Thoracic aorta endothelial cell (primary cell): Measurements from ENCODE around the gene ABCF3. TPM values are rescaled to one million over a fixed set of nuclear protein-coding genes. Genes with fewer than 3 reads are reported as not detected.

Experiments used
- small RNA-seq: library from RNA; depleted of rRNA; stranded (forward); fragments of <200 nt; gene quantifications from one replicate; pipeline ENCODE3, GENCODE V24; 2012
- total RNA-seq: library from RNA; depleted of rRNA; stranded (reverse); fragments of >200 nt; gene quantifications from 2 replicates; pipeline ENCODE4 v1.2.3, GENCODE V29; 2012

Gene ABCF3
- 33.7 and 42.4 TPM in 2 replicates for total RNA-seq

GRCh38 chr3:184186184-184186901 is at the start of gene ABCF3:
ABCF3 (plus strand) TSS chr3:184186199; CDS start chr3:184186208, 9 bp downstream.

GRCh38 chr3:184154885-184155643 is 30.9 kb upstream of the ABCF3 start, which contains the start of gene DVL3:
DVL3 (plus strand) TSS chr3:184155377; CDS start chr3:184155636, 259 bp downstream.

GRCh38 chr3:184174646-184175492 is 11.1 kb upstream of the ABCF3 start, which contains the start of gene AP2M1:
AP2M1 (plus strand) TSS chr3:184174855; CDS start chr3:184176994, 2,139 bp downstream.

GRCh38 chr3:184229394-184230080 is 43.5 kb downstream of the ABCF3 start, which contains the start of gene VWA5B2:
VWA5B2 (plus strand) TSS chr3:184229585; CDS start chr3:184230529, 944 bp downstream.

Small RNA genes within 50 kb of the gene (small RNA-seq; reads per million reads assigned to genes)
- gene MIR1224, result not detected

Other genes starting within 250 kb of the ABCF3 start
- 20.2 and 24.5 TPM in 2 replicates for gene ABCC5, start 168.3 kb upstream of the ABCF3 start, total RNA-seq
- not detected in 2 replicates for gene HTR3D, start 154.5 kb upstream of the ABCF3 start, total RNA-seq
- gene HTR3C, start 133.2 kb upstream of the ABCF3 start, total RNA-seq, result not detected in 2 replicates
- gene HTR3E, start 89.1 kb upstream of the ABCF3 start, total RNA-seq, result not detected in 2 replicates
- gene EIF2B5, start 50.8 kb upstream of the ABCF3 start, total RNA-seq, result 36.4 and 42.8 TPM in 2 replicates
- gene DVL3, start 30.8 kb upstream of the ABCF3 start, total RNA-seq, result 24.3 and 27.1 TPM in 2 replicates
- gene AP2M1, start 11.3 kb upstream of the ABCF3 start, total RNA-seq, result 345 and 354 TPM in 2 replicates
- under 0.01 TPM in 1 of 2 replicates, not detected in the other for gene VWA5B2, start 43.4 kb downstream of the ABCF3 start, total RNA-seq
- gene ALG3, start 62.8 kb downstream of the ABCF3 start, total RNA-seq, result 27.8 and 33.3 TPM in 2 replicates
- 3.2 and 3.3 TPM in 2 replicates for gene EEF1AKMT4, start 63.5 kb downstream of the ABCF3 start, total RNA-seq
- gene CAMK2N2, start 75.4 kb downstream of the ABCF3 start, total RNA-seq, result not detected in 2 replicates
- gene ECE2, start 89.8 kb downstream of the ABCF3 start, total RNA-seq, result not detected in 2 replicates
- 535 and 555 TPM in 2 replicates for gene PSMD2, start 113.0 kb downstream of the ABCF3 start, total RNA-seq
- 394 and 415 TPM in 2 replicates for gene EIF4G1, start 128.4 kb downstream of the ABCF3 start, total RNA-seq
- 21.8 and 31.1 TPM in 2 replicates for gene FAM131A, start 151.4 kb downstream of the ABCF3 start, total RNA-seq
- gene CLCN2, start 175.4 kb downstream of the ABCF3 start, total RNA-seq, result 3.3 and 3.9 TPM in 2 replicates
- 122 and 123 TPM in 2 replicates for gene POLR2H, start 175.5 kb downstream of the ABCF3 start, total RNA-seq
- gene THPO, start 192.0 kb downstream of the ABCF3 start, total RNA-seq, result not detected in 2 replicates
- gene CHRD, start 193.9 kb downstream of the ABCF3 start, total RNA-seq, result 0.07 and 0.13 TPM in 2 replicates